ENCODE results near the gene GLCCI1. TPM values are rescaled to one million over a fixed set of nuclear protein-coding genes. Genes with fewer than 3 reads are reported as not detected.

Gene GLCCI1
- total RNA-seq, 2 donors from 2014 or later, result 44.3 to 55.8 TPM

- no peak for DNase-seq
- Mint-ChIP-seq H3K4me1 (peaks cover 10% of the 10 kb centered on the region), H3K36me3 (ENCODE audit: low read depth) (peaks cover 5% of the 10 kb centered on the region), H3K27me3 (ENCODE audit: insufficient read depth) (no peaks in the 10 kb centered on the region), H3K27ac (no peak overlapping the region), H3K9me3 (no peaks in the 10 kb centered on the region), H3K4me3 (no peak overlapping the region)
- 83 to 88% methylated on average over 1 to 2 of the region's 2 CpGs for WGBS, 2 experiments (ENCODE audit: insufficient coverage in 1 of 2, insufficient read length in 1 of 2)
- H3K36me3 ChIP-seq (ENCODE audit: control insufficient read depth, insufficient read depth, low read length), result no peaks in the 10 kb centered on the region
- no peak overlapping the region for H3K4me3 ChIP-seq (ENCODE audit: low read length)
- H3K27ac ChIP-seq (ENCODE audit: low read depth, low read length), result no peak overlapping the region
- H3K9me3 ChIP-seq (ENCODE audit: control insufficient read depth, low read length), result no peaks in the 10 kb centered on the region
- no peaks in the 10 kb centered on the region for H3K4me1 ChIP-seq (ENCODE audit: control insufficient read depth, insufficient read depth, low read length)
- H3K27me3 ChIP-seq (ENCODE audit: control insufficient read depth, insufficient read depth, low read length, poor library complexity, severe bottlenecking), result no peaks in the 10 kb centered on the region
- TF ChIP-seq, protein P1, sequence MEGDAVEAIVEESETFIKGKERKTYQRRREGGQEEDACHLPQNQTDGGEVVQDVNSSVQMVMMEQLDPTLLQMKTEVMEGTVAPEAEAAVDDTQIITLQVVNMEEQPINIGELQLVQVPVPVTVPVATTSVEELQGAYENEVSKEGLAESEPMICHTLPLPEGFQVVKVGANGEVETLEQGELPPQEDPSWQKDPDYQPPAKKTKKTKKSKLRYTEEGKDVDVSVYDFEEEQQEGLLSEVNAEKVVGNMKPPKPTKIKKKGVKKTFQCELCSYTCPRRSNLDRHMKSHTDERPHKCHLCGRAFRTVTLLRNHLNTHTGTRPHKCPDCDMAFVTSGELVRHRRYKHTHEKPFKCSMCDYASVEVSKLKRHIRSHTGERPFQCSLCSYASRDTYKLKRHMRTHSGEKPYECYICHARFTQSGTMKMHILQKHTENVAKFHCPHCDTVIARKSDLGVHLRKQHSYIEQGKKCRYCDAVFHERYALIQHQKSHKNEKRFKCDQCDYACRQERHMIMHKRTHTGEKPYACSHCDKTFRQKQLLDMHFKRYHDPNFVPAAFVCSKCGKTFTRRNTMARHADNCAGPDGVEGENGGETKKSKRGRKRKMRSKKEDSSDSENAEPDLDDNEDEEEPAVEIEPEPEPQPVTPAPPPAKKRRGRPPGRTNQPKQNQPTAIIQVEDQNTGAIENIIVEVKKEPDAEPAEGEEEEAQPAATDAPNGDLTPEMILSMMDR (conservative IDR thresholded peaks at IDR 0.05), result no peak
- no peak overlapping the region for H3K9ac ChIP-seq (ENCODE audit: extremely low read depth, low read length, poor library complexity, severe bottlenecking)
Observed at GRCh38 chr7:8112685-8113084, 144.1 kb downstream of the GLCCI1 start.

DNA sequence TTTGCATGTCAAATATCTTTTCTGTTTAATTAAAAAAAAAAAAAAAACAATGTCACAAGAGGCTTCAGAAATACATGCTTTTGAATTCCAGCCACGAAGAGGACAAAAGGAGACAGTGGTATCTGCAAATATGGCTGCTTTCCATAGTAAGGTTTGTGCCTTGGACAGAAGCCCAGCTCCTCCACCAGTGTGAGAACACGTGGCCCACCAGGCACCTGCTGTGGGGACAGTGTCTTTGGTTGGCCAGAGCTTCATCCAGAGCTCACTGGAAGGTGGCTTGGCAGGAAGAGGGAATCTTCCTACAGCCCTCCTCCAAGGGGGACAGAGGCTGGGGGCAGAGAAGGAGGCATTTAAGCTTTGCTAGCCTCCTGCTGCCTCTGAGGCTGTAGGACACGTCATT lies 144.6 kb downstream of the GLCCI1 start:
- H3K27me3 ChIP-seq (ENCODE audit: control insufficient read depth, insufficient read depth, low read length, poor library complexity, severe bottlenecking), result no peaks in the 10 kb centered on the region
- Mint-ChIP-seq H3K4me1 (peaks cover 10% of the 10 kb centered on the region), H3K27ac (no peak overlapping the region), H3K4me3 (no peak overlapping the region), H3K27me3 (ENCODE audit: insufficient read depth) (no peaks in the 10 kb centered on the region), H3K9me3 (no peaks in the 10 kb centered on the region), H3K36me3 (ENCODE audit: low read depth) (peaks cover 5% of the 10 kb centered on the region)
- no peaks in the 10 kb centered on the region for H3K36me3 ChIP-seq (ENCODE audit: control insufficient read depth, insufficient read depth, low read length)
- H3K27ac ChIP-seq (ENCODE audit: low read depth, low read length), result no peak overlapping the region
- H3K4me1 ChIP-seq (ENCODE audit: control insufficient read depth, insufficient read depth, low read length), result no peaks in the 10 kb centered on the region
- H3K9me3 ChIP-seq (ENCODE audit: control insufficient read depth, low read length), result no peaks in the 10 kb centered on the region
- DNase-seq, result no peak
- no peak overlapping the region for H3K4me3 ChIP-seq (ENCODE audit: low read length)
- TF ChIP-seq, protein P1 (conservative IDR thresholded peaks at IDR 0.05), result no peak
- WGBS, 2 experiments (ENCODE audit: insufficient coverage in 1 of 2, insufficient read length in 1 of 2), result 88 to 90% methylated on average over 2 to 3 of the region's 3 CpGs
- no peak overlapping the region for H3K9ac ChIP-seq (ENCODE audit: extremely low read depth, low read length, poor library complexity, severe bottlenecking)

DNA sequence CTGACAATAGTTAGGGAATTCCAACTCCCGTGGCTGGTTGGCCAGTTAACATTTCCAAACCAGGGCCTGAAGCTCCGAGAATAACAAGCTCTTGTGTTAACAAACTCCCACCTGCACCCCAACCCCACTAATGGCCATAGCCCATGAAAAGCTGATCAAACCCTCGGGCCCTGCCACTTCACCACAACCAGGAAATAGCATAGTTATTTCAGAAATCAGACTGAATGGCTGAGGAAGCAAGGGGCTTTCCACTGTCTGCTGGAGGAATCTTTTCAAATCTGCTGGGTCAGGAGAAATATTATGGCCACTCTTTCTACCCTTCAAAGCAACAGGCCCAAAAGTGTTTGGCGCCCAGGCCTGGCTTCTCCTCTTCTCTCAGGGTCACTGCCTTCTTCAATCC lies 145.6 kb downstream of the GLCCI1 start:
- no peak for DNase-seq
- Mint-ChIP-seq H3K27ac (no peak overlapping the region), H3K9me3 (no peaks in the 10 kb centered on the region), H3K27me3 (ENCODE audit: insufficient read depth) (no peaks in the 10 kb centered on the region), H3K36me3 (ENCODE audit: low read depth) (peaks cover 5% of the 10 kb centered on the region), H3K4me3 (no peak overlapping the region), H3K4me1 (peaks cover 10% of the 10 kb centered on the region)
- Histone ChIP-seq H3K36me3 (ENCODE audit: control insufficient read depth, insufficient read depth, low read length) (no peaks in the 10 kb centered on the region), H3K27me3 (ENCODE audit: control insufficient read depth, insufficient read depth, low read length, poor library complexity, severe bottlenecking) (no peaks in the 10 kb centered on the region), H3K9me3 (ENCODE audit: control insufficient read depth, low read length) (no peaks in the 10 kb centered on the region), H3K9ac (ENCODE audit: extremely low read depth, low read length, poor library complexity, severe bottlenecking) (no peak overlapping the region), H3K4me1 (ENCODE audit: control insufficient read depth, insufficient read depth, low read length) (no peaks in the 10 kb centered on the region), H3K27ac (ENCODE audit: low read depth, low read length) (no peak overlapping the region), H3K4me3 (ENCODE audit: low read length) (no peak overlapping the region)
- 89 to 100% methylated on average over 2 to 4 of the region's 4 CpGs for WGBS, 2 experiments (ENCODE audit: insufficient coverage in 1 of 2, insufficient read length in 1 of 2)
- TF ChIP-seq, protein P1 (conservative IDR thresholded peaks at IDR 0.05), result no peak

All from endodermal cell (in vitro differentiated cells).